ENCODE data around the gene MTR.
A peak's percentile ranks its signal among the peaks of the same experiment; 100 is the strongest.

Gene MTR

DNA sequence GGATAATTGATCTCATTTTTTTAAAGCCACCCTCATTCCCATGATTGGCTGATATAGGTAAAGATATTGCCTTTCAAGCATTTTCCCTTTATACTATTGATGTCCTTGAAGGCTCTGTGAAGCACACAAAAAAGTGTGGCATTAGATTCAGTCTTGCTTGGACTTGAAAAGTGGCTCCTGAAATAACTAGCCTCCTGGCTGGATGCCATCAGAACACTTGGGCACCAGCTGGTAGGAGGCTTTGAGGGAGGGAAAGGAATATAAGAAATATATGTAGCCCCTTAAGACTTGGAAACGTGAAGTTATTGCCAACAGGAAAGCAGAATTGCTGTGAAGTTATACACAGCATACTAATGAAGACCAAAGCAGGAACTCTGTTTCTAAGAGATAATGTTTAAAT, 14.1 kb downstream of the MTR start:
- DNase-seq (ENCODE audit: insufficient read length, low spot score) (no peak), FAIRE-seq (no peak)
- TF ChIP-seq, protein P1, sequence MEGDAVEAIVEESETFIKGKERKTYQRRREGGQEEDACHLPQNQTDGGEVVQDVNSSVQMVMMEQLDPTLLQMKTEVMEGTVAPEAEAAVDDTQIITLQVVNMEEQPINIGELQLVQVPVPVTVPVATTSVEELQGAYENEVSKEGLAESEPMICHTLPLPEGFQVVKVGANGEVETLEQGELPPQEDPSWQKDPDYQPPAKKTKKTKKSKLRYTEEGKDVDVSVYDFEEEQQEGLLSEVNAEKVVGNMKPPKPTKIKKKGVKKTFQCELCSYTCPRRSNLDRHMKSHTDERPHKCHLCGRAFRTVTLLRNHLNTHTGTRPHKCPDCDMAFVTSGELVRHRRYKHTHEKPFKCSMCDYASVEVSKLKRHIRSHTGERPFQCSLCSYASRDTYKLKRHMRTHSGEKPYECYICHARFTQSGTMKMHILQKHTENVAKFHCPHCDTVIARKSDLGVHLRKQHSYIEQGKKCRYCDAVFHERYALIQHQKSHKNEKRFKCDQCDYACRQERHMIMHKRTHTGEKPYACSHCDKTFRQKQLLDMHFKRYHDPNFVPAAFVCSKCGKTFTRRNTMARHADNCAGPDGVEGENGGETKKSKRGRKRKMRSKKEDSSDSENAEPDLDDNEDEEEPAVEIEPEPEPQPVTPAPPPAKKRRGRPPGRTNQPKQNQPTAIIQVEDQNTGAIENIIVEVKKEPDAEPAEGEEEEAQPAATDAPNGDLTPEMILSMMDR (IDR thresholded peaks at IDR 0.05; ENCODE audit: insufficient read depth, missing control alignments), result no peak

DNA sequence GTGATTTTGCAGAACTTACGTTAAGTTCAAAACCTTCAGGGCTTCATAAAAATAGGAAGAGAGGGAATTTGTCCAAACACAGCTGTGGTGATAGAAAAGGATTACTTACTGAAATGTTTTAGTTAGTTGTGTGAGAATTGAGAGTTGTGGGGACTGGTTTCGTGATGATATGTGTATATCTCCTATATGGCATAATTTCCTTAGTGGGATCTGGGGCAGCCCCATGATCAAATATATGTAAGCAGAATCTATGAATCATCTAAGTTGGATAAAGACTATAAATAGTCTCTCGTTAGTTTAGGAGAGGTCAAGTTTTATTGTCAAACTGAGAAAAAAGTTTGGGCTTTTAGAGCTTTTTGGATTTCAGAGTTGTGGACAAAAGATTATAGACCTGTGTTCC, 14.9 kb downstream of the MTR start:
- no peak for FAIRE-seq
- TF ChIP-seq, protein P1 (IDR thresholded peaks at IDR 0.05; ENCODE audit: insufficient read depth, missing control alignments), result no peak
- no peak for DNase-seq (ENCODE audit: insufficient read length, low spot score)

DNA sequence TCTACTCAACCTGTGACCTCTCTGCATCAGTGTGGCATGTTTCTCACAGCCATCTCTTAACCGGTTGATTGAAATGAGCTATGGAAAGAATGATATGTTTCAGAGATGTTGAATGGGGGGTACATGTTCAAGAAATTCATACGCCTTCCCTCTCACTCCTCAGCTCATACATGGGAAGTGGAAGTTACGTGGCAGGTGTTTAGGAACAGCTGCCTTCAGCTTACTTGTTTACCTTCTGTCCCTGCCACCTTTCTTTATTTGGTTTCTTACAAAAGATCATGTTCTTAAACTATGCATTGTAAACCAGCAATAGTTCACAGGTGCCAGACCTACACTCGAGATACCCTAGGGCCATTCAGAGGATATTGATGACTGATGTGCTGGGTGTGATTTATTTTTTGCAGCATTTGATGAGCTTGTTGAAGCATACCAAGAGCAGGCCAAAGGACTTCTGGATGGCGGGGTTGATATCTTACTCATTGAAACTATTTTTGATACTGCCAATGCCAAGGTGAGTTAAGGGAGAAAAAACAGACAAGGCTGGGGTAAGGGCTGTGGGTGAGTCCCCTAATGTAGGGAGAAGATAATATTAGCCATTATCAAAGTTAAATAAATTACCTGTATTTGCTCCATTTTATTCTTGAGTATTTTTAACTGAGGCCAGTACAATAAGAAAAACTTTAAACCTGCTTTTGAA, 17.4 kb downstream of the MTR start:
- TF ChIP-seq, protein P1 (IDR thresholded peaks at IDR 0.05; ENCODE audit: insufficient read depth, missing control alignments), result no peak
- FAIRE-seq (peak; percentile 73), DNase-seq (ENCODE audit: insufficient read length, low spot score) (no peak)

DNA sequence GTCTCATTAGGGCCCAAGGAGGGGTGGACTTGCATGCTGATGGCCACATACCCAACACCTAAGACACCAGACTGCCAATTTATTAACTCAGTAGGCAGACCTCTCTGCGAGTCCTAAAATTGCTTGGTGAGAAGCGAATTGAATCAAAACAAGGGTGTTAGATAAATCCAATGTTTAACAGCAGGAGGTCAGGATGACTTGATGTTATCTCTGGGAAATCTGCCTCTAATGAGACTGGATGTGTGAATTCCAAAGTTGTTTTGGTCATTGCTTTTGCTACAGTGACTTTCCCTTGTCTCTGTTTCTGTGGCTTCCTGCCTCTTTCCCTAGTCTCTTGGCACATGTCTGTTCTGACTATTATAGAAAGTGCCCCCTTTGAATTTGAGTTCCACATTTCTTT, 20.8 kb downstream of the MTR start:
- no peak for FAIRE-seq
- no peak for DNase-seq (ENCODE audit: insufficient read length, low spot score)
- TF ChIP-seq, protein P1 (IDR thresholded peaks at IDR 0.05; ENCODE audit: insufficient read depth, missing control alignments), result no peak

DNA sequence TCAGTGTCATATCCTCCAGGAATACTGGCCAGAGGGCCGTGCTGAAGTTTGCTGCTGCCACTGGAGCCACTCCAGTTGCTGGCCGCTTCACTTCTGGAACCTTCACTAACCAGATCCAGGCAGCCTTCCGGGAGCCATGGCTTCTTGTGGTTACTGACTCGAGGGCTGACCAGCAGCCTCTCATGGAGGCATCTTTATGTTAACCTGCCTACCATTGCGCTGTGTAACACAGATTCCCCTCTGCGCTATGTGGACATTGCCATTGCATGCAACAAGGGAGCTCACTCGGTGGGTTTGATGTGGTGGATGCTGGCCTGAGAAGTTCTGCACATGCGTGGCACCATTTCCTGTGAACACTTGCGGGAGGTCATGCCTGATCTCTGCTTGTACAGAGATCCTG, 24.8 kb downstream of the MTR start:
- TF ChIP-seq, protein P1 (IDR thresholded peaks at IDR 0.05; ENCODE audit: insufficient read depth, missing control alignments), result no peak
- no peak for FAIRE-seq

DNA sequence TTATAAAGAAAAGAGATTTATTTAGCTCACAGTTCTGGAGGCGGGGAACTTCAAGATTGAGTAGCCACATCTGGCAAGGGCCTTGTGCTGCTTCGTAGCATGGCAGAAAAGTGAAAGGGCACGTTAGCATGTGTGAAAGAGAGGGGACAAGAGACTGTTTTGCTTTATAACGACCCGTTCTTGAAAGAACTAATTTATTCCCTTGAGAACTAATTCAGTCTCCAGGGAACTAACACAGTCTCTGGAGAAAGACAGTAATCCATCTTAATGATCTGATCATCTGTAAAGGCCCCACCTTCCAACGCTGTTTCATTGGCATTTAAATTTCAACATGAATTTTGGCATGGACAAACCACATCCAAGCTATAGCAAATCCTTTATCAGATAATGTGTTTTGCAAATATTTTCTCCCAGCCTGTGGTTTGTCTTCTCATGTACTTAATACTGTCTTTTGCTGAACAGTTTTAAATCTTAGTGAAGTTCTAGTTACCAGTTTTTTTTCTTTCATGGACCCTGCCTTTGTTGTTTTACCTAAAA, 26.1 kb downstream of the MTR start:
- TF ChIP-seq, protein P1 (IDR thresholded peaks at IDR 0.05; ENCODE audit: insufficient read depth, missing control alignments), result no peak
- DNase-seq (ENCODE audit: insufficient read length, low spot score) (no peak), FAIRE-seq (no peak)

More for the DNA sequence above, 24.8 kb downstream of the MTR start:
- no peak for DNase-seq (ENCODE audit: insufficient read length, low spot score)

DNA sequence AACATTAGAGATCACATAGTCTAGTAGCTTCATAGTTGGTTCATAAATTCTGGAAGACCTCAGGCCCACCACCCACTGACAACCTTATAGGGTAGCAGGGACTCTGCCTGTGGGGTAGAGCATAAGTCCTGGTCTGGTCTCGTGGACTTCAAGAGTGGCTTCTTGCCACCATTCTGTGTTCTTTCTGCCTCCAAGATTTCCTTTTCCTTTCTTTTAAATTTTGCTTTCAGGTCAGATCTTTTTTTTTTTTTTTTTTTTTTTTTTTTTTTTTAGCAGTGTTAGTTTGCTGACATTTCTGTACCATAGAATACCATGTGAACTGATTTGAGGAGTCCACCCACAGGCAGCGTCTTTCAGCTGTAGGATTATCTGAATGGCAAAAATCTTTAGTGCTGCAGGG, 28.5 kb downstream of the MTR start:
- DNase-seq (ENCODE audit: insufficient read length, low spot score) (no peak), FAIRE-seq (no peak)
- TF ChIP-seq, protein P1 (IDR thresholded peaks at IDR 0.05; ENCODE audit: insufficient read depth, missing control alignments), result no peak

Measured in D721Med (cell line).